Activated T-cell treated with anti-CD3 and anti-CD28 coated beads for 1 hour (primary cell): ENCODE data around the gene FAM184A.

Experiments
- DNase-seq: peaks from one replicate; pipeline ENCODE4 v3.0.0-alpha.2; 2020; ENCODE audit warnings: low read depth

The FAM184A gene

DNA sequence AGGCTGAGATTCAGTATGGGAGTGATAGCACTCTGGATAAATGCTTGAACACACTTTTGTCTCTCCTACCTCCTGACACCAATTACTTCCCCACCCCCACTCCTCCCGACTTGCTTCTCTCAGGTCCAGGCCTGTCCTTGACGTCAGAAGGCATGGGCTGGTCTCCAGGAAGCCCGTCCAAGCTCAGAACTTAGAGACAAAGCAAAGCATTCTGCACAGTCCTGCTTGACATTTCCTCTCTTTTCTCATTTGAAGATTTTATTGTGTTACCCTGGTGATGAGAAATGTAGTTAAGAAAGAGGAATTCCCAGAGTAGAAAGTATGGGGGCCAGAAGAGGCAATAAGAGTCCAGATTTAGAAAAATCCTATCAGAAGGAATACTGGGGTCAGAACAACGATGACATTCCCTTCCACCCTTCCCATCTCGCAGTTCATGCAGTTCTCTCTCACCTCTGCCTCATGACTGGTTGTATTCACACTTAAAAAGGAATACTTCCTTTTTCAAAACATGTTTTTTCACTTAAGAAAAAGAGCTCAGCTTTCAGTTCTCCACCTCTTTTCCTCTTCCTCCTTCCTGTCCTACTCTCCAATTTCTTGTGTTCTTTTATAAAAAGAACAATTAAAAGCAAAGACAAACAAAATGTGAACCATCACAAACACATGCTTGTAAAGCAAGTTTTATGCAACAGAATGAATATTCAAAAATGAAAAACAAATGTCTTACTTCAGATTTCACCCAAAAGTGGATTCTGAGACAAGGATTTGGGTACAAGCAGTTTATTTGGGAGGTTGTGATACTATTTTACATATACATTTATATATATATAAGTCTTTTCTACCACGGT, 18.5 kb upstream of the FAM184A start:
- no peak for DNase-seq

DNA sequence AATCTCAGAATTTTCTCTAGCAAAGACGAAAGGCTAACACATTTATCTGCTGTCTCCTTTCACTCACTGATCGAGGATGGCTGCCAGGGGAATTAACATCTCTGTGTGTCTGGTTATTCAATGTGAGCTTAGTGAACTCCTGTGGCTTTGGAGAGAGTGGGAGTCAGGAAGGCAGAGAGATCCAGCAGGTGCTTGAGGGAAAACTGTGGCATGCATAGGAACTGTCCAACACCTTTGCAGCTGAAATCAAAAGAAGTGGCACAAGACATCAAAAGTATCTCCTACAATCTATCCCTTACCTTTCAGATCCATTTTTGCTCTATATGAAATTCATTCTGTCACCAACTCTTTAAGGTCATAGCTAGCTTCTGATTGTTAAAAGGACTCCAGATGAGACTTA, 11.8 kb upstream of the FAM184A start:
- DNase-seq, result no peak

DNA sequence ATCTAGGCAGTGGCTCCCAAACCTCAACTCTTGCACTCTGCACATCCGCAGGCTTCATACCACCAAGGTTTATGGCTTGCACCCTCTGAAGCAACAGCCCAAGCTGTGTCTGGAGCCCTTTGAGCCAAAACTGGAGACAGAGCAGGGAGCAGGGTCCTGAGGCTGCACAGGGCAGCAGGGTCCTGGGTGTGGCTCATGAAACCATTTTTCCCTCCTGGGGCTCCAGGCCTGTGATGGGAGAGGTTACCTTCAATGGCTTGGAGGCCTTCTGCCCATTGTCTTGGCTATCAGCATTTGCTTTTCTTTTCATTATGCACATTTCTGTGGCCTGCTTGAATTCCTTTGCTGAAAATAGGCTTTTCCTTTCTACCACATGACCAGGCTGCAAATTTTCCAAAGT, 6.3 kb upstream of the FAM184A start:
- no peak for DNase-seq

DNA sequence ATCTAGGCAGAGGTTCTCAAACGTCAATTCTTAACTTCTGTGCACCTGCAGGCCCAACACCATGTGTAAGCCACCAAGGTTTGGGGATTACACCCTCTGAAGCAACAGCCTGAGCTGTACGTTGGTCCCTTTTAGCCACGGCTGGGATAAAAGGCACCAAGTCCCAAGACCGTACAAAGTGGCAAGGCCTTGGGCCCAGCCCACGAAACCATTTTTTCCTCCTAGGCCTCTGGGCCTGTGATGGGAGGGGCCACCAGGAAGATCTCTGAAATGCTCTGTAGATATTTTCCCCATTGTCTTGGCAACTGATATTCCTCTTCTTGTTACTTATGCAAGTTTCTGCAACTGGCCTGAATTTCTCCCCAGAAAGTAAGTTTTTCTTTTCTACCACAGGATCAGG, 4.5 kb upstream of the FAM184A start:
- no peak for DNase-seq

DNA sequence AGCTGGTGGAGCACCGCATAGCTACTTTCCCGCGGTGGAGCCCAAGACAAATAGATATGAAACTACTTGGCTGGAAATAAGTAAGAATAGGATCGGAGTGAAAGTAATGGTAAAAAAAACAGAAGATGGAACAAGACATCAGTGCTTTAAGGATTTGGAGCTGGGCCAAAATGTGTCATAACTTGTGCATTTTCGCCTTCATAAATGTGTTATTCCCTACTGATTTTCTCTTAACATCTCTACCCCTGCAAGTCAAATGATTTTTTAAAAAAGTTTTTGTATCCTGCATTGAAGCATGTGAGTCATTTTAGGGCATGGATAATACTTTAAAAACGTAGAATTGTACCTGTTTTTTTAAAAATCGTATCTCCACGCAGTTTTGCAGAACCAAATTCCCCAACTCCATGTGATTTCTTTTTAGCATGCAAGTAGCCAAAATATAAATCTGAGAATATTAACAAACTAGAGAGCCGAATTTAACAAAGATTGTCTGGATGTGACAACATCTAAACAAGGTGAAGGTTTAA, 882 bp upstream of the FAM184A start:
- no peak for DNase-seq

DNA sequence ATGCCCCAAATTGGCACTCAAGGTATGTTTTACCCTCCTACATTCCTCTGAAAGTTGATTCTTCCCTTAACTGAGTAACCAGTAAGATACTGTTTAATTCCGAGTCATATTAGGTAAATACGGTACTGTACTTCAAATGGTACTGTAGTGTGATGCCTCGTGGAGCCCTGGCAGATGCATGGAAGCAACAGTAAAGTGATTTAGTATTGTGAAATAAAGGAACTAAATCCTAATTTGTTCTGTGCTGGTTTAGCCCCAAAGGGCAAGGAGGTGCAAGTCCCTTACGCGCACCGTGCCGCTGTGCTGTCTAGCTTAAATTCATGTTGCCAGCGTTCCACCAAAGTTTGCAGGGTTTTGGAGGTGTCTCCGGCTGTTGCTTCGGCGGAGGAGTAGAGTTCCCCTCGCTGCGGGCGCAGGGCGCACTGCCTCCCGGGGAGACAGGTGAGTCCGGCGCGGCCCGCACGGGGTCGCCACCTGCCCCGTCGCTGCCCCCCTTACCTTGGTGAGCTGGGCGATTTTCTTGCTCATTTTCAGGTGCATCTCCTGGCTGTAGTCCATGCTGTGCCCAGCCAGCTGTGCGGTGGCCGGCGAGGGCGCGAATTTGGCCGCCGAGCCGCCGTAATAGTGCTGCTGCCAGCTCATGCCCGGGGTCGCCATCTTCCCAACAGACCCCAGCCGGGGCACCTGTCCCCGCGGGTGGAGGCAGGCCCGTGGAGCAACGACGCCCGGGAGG, 655 bp downstream of the FAM184A start:
- peak; percentile 42 for DNase-seq

DNA sequence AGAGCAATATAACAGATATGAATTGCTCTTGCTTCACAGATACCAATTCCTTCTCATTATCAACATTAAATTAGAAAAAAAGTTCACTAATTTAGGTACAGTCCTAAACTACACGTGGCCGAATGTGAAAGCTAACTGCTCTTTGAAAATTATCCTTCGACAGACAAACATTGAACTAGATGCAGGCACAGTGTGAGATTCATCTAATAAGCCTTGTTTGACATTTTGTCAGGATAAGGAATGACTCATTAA, 1.1 kb downstream of the FAM184A start:
- no peak for DNase-seq

DNA sequence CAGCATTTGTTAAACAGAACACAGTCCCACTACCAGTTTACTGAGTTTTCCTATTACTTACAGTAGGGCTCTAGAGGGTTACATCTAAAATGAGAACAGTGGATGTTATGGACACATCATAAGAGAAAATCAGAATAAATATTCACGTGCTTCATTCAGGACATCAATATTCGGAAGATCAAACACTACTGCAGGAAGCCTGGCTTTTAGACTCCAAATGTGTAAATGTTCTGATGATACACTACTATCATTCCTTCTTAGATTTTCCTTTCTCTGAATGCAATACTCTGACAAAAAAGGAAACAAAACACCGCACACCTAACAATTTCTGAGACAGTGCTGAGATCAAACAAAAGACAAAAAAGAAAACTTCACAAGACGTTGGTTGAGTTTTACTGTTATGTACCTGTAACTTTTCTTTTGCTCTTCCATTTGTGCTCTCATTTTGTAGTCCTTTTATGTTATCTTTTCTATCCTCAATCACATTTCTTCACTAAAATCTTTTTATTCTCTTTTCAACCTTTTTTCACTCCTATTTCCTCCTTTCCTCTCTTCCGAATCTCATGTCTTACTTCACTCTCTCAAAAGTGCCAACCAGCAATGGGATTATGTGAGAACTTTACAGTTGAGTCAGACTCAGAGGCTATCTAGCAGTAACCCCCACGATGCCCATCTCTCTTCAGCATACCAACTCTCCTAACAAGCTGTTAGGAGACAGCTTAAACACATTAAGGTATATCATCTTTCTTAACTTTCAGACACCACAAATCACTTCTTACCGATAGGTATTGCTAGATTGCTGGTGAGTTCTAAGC, 1.7 kb downstream of the FAM184A start:
- DNase-seq, result no peak

DNA sequence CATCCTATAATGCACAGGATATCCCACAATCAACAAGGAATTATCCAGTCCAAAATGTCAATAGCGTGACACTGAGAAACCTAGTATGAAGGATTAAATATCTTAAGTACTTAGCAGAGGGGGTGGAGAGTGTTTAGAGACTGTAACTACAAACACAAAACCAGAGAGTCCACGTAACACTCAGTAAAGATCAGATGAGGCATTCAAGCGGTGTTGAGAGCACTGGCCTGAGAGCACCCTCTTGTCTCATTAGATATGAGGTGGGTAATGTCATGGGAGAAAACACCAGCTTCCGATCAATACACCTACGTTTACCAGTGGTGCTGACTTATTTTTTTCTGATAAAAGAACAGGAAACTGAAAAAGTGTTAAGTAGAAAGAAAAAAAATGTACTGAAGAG, 2.3 kb downstream of the FAM184A start:
- no peak for DNase-seq

DNA sequence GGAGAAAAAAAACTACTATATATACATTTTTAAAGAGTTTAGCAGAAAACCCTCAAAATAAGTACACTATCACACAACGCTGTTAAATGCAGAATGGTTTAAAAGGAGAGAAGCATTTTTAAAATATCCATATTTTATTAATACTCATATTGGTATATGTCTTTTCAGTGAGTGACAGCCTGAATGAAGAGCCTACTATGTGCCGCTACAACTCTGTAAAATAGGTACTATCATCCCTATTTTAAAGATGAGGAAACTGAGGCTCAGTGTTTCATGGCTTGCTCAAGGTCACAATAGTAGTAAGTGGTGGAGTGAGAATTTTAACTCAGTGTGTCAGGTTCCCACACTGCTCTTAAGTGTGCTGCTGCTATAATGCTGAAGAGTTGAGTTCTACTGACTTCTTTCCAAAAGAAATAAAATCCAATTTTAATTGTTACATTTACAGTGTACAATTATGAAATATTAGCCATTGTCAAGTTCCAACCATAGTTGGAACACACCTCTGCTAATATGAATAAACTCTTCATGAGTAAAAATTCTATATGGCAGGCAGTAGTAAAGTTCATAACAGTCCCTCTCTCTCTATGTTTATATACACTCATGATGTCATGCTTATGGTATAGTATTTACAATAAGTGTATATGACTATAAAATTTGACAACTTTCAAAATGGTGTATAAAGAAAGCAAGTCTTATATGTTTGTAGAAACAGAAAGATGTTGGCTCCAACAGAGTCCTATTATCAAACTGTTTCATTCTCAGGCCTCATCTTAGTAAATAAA, 3.1 kb downstream of the FAM184A start:
- DNase-seq, result no peak

DNA sequence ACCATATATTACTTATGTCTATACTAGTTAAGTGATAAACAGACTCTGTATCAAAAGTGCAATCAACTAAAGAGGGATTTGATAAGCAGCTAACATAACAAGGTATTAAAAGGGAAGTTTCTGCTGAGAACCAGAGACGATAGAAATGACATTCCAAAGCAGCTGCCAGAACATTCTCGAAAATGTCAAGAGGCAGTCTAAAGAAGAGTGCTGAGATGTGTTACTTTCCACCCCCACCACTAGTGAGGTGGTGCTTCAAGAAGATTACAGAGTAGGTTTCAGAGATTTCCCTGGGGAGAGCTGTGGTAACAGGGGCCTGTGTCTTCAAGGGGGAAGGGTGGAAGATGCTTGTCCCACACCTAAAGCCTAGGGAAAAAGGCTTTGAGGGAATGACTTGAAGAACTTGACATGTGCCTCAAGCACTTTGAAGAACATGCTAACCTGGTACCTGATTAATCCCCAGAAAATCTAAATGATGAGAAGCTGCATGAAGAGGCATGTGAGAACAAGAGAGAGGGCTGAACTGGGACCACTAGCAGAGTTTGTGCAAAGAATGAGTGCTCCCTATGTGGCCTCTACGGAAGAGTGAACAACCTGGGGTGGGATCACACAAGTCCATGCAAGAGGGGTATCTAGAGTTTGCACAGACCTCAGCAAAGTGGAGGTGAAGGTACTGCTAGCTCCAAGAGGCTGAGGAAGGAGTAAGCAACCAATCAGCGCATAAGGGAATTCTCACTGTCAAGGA, 5.0 kb downstream of the FAM184A start:
- no peak for DNase-seq

DNA sequence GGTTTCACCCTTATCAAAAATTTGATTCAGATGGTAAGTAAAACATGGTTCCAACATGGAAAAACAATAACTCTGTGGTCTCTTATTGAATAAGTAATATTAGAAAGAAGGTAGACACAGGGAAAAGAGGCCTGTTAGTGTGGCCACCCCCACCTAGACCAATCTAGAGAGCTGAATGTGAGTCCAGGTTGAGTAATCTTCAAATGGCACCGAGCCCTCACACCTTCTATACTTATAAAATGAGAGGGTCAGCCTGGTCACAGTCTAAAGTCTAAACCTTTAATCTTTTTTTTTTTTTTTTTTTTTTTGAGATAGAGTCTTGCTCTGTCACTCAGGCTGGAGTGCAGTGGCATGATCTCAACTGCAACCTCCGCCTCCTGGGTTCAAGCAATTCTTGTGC, 6.9 kb downstream of the FAM184A start:
- DNase-seq, result no peak

DNA sequence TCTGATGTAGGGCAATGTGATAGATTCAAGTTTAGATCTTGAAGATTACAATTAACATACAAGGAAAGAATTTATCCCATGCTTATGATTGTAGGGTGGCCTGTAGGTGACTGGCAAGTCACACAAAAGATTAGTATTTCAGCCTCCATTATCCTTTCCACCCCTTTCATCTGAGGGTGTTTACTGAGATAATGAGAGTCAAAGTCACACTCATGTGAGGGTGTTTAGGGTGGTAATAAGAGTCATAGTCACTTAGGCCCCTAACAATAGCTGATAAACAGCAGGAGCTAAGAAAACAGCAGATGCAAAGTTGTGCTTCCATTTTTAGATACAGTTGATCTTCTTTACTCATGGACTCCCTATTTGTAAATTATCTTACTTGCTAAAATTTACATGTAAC, 11.4 kb downstream of the FAM184A start:
- no peak for DNase-seq

DNA sequence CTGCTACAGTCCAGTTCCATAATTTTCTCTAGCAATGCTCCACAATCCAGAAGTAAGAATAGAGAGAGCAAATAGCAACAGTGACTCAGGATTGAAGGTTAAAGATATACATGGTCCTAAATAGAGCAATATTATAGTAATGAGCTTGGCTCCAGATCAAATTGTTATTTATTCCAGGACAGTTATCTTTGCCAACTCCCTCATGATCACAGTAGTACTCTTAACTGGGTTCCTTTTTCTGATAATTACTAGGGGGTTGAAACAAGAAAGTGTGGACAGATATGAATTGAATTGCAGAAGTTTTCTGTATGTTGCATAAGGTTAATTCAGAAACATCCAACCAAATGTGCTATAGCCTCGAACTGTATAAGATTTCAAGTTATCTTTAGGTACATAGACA, 11.9 kb downstream of the FAM184A start:
- no peak for DNase-seq

DNA sequence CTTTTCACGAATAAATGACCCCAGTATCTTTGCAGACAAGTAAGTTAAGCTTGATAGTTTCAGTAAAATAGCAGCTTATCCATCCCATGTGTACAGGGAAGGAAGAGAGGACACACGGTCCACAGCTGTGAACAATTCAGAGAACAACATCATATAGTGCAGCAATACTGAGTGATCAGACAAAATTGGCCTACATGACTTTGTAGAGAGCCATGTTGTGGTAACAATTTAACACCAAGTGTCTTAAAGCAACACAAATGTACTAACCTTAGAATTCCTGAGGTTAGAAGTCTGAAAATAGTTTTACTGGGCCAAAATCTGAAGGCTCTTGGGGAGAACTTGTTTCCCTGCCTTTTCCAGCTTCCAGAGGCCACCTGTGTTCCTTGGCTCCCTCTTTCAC, 12.5 kb downstream of the FAM184A start:
- DNase-seq, result no peak

DNA sequence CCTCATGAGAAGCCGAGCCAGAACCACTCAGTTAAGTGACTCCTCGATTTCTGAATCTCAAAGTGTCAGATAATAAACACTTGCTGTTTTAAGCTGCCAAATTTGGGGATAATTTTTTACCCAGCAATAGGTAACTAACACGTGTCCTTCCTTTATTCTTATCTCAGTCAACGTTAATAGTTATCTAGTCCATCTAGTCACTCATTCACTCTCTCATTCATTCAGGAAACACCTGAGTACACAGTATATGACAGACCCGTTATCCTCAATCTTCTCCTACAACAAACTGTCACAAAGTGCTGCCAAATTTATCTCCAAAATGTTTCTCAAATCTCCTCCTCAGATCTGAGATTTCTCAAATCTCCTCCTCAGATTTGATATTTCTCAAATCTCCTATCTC, 13.1 kb downstream of the FAM184A start:
- DNase-seq, result no peak

DNA sequence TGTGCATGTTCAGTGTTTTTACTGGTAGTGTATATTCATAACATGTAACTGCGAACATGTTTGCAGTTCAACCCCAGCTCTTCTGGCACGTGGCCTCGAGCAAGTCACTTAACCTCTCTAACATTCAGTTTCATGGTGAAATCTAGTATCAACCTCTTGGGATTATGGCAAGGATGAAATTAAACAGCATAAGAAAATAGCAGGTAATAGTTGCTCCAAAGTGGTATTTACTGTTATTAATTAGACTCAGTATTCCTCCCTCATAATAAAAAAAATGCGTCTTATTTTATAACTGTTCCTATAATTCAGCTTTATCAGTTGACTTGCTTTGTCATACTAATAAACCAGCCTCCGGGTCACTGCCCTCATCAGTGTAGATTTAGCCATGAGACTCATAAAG, 15.0 kb downstream of the FAM184A start:
- no peak for DNase-seq

DNA sequence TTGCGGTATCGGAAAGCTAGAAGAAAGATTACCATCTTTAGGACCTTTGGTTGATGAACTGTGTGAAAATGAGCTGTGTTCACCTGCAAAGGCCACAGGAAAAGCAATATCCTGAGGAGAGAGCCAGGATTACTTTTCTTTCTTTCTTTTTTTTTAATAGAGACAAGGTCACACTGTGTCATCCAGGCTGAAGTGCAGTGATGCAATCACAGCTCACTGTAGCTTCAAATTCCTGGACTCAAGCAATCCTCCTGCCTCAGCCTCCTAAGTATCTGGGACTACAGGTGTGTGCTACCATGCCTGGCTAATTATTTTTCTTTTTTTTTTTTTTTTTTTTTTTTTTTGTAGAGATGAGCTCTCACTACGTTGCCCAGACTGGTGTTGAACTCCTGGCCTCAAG, 17.2 kb downstream of the FAM184A start:
- DNase-seq, result no peak

DNA sequence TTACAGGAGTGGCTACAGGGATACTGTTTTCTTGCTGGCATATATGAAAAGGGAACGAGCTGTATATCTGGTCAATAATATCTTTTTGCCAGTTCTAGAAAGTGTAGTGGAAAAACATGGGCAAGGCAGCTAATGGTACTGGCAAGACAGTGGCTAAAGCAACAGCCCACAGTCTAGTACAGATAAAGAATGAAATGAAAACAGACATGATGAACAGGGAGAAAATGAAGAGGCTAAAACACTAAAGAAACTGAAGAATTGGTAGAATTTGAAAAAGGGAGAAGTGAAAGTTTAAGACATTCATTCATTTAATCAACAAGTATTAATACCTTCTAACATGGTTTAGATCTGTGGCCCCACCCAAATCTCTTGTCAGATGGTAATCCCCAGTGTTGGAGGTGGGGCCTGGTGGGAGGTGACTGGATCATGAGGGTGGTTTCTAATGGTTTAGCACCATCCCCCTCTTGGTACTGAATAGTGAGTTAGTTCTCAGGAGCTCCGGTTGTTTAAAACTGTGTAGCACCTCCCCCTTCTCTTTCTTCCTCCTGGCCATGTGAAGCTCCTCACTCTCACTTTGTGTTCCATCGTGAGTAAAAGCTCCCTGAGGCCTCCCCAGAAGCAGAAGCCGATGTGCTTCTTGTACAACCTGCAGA, 18.1 kb downstream of the FAM184A start:
- DNase-seq, result no peak

DNA sequence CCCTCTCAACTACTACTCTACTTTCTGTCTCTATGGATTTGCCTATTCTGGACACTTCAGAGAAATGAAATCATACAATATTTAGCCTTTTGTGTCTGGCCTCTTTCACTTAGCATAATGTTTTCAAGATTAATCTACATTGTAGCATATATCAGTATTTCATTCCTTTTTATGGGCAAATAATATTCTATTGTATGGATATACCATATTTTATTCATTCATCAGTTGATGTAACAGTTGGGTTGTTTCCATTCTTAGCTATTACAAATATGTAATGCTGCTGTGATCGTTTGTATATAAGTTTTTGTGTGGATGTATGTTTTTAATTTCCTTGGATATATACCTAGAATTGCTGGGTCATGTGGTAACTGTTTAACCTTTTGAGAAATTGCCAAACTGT, 23.4 kb downstream of the FAM184A start:
- no peak for DNase-seq

DNA sequence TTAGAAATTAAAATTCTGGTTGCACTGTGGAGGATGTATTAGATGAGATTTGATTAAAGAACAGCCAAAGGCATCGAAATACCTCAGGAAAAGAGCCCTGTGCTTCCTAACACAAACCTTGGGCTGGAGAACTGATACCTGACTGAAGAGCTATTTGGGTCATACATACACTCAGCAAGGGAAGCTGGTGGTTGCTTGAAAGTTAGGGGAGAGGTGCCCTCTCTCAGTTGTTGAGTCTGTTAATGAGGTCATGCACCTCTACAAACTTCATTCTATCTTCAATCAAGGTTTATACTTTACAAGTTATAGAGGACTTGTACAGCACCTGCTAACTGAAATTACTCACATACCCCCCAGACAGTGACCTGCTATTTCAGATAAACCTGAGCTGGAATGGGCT, 25.5 kb downstream of the FAM184A start:
- no peak for DNase-seq
